HepG2 (cell line): Measurements from ENCODE around the gene SEMA4A. TPM values are rescaled to one million over a fixed set of nuclear protein-coding genes. Genes with fewer than 3 reads are reported as not detected.
A peak's percentile ranks its signal among the peaks of the same experiment; 100 is the strongest.

Experiments
- ADNP ChIP-seq: sonication (generic); formaldehyde crosslinking; IDR thresholded peaks from 2 replicates; pipeline ENCODE4 v1.4.0; 2020; ENCODE audit warnings: missing genetic modification reagents
- BRD4 ChIP-seq: sonication (generic); formaldehyde crosslinking; IDR thresholded peaks from 2 replicates; pipeline ENCODE4 v1.4.0; 2020; ENCODE audit warnings: missing genetic modification reagents
- FIP1L1 ChIP-seq: fragments of 200-400 bp; formaldehyde crosslinking; IDR thresholded peaks from 2 replicates; pipeline ENCODE4 v1.6.1; 2018; ENCODE audit warnings: low read depth, mild to moderate bottlenecking, low read length, moderate library complexity, borderline replicate concordance; ENCODE audit not compliant: insufficient read depth
- HINFP ChIP-seq: sonication (generic); formaldehyde crosslinking; IDR thresholded peaks from 2 replicates; pipeline ENCODE4 v1.4.0; 2020; ENCODE audit warnings: low read depth, mild to moderate bottlenecking, missing genetic modification reagents
- HNRNPK ChIP-seq: fragments of 200-400 bp; formaldehyde crosslinking; IDR thresholded peaks from 2 replicates; pipeline ENCODE4 v1.6.1; 2018; ENCODE audit warnings: low read length, low read depth, moderate library complexity, mild to moderate bottlenecking; ENCODE audit not compliant: poor library complexity, severe bottlenecking
- JUND ChIP-seq: sonication (generic); formaldehyde crosslinking; IDR thresholded peaks from 2 replicates; pipeline ENCODE4 v1.8.0; 2022; ENCODE audit warnings: mild to moderate bottlenecking, missing genetic modification reagents
- LRRFIP1 ChIP-seq: sonication (generic); formaldehyde crosslinking; conservative IDR thresholded peaks from 2 replicates; pipeline ENCODE4 v1.4.0; 2020; ENCODE audit warnings: missing genetic modification reagents
- MYC ChIP-seq: sonication (generic); formaldehyde crosslinking; IDR thresholded peaks from 2 replicates; pipeline ENCODE4 v1.9.0; 2021; ENCODE audit warnings: missing genetic modification reagents, borderline replicate concordance
- ONECUT2 ChIP-seq: sonication (generic); formaldehyde crosslinking; IDR thresholded peaks from 2 replicates; pipeline ENCODE4 v1.4.0; 2020; ENCODE audit warnings: missing genetic modification reagents
- PLSCR1 ChIP-seq: sonication (generic); formaldehyde crosslinking; IDR thresholded peaks from 2 replicates; pipeline ENCODE4 v1.5.0; 2020; ENCODE audit warnings: missing genetic modification reagents, mild to moderate bottlenecking, borderline replicate concordance
- RELA ChIP-seq: sonication (generic); formaldehyde crosslinking; IDR thresholded peaks from 2 replicates; pipeline ENCODE4 v1.4.0; 2020; ENCODE audit warnings: missing genetic modification reagents
- REPIN1 ChIP-seq: sonication (generic); formaldehyde crosslinking; IDR thresholded peaks from 2 replicates; pipeline ENCODE4 v1.8.0; 2022; ENCODE audit warnings: missing genetic modification reagents, low read depth, mild to moderate bottlenecking, borderline replicate concordance
- RORA ChIP-seq: sonication (generic); formaldehyde crosslinking; IDR thresholded peaks from 2 replicates; pipeline ENCODE4 v1.5.0; 2020; ENCODE audit warnings: mild to moderate bottlenecking, missing genetic modification reagents, moderate library complexity
- SMARCE1 ChIP-seq: fragments of 450-650 bp; IDR thresholded peaks from 2 replicates; pipeline ENCODE4 v1.6.1; 2017; ENCODE audit warnings: borderline replicate concordance
- SRSF9 ChIP-seq: fragments of 200-400 bp; formaldehyde crosslinking; IDR thresholded peaks from 2 replicates; pipeline ENCODE4 v1.6.1; 2018; ENCODE audit warnings: borderline replicate concordance, mild to moderate bottlenecking, low read depth, low read length; ENCODE audit not compliant: insufficient read depth, poor library complexity, severe bottlenecking
- TCF7L2 ChIP-seq: IDR thresholded peaks from 2 replicates; pipeline ENCODE4 v1.6.1; 2011; ENCODE audit warnings: mild to moderate bottlenecking, low read depth, low read length, moderate library complexity
- TOPORS ChIP-seq: sonication (generic); formaldehyde crosslinking; IDR thresholded peaks from 2 replicates; pipeline ENCODE4 v1.8.0; 2023; ENCODE audit warnings: mild to moderate bottlenecking, missing genetic modification reagents
- ZFP36 ChIP-seq: fragments of 150-350 bp; IDR thresholded peaks from 2 replicates; pipeline ENCODE4 v1.6.1; 2018; ENCODE audit warnings: borderline replicate concordance, low read length, low read depth; ENCODE audit not compliant: partially characterized antibody
- ZNF251 ChIP-seq: sonication (generic); formaldehyde crosslinking; IDR thresholded peaks from 2 replicates; pipeline ENCODE4 v1.9.0; 2021; ENCODE audit warnings: mild to moderate bottlenecking, missing genetic modification reagents
- ZNF263 ChIP-seq: sonication (generic); formaldehyde crosslinking; IDR thresholded peaks from 2 replicates; pipeline ENCODE4 v1.4.0; 2020; ENCODE audit warnings: missing genetic modification reagents
- ZNF335 ChIP-seq: sonication (generic); formaldehyde crosslinking; IDR thresholded peaks from 2 replicates; pipeline ENCODE4 v1.4.0; 2020; ENCODE audit warnings: missing genetic modification reagents
- ZNF773 ChIP-seq: sonication (generic); formaldehyde crosslinking; IDR thresholded peaks from 2 replicates; pipeline ENCODE4 v1.4.0; 2020; ENCODE audit warnings: missing genetic modification reagents, borderline replicate concordance
- ZNF781 ChIP-seq: sonication (generic); formaldehyde crosslinking; IDR thresholded peaks from 2 replicates; pipeline ENCODE4 v1.5.1; 2020; ENCODE audit warnings: borderline replicate concordance, mild to moderate bottlenecking, missing genetic modification reagents; ENCODE audit errors: not compliant biosample characterization
- polyA plus RNA-seq, 8 experiments: library from polyadenylated mRNA; depleted of rRNA in 3 of 8; stranded (reverse) in 7 of 8; unstranded in 1 of 8; fragments of >200 nt; fragmentation: Illumina TruSeq in 4 of 8; extraction: Trizol in 4 of 8; gene quantifications; 2 replicates each; pipeline versions ENCODE4 v1.2.1 to v1.2.3, GENCODE V29; 2011 to 2016; ENCODE audit warnings: low read depth in 4 of 8, missing spikeins in 1 of 8, mixed read lengths in 1 of 8; ENCODE audit not compliant: insufficient read depth in 1 of 8
- total RNA-seq, 5 experiments: library from RNA; depleted of rRNA; stranded (reverse); fragments of >200 nt; fragmentation: Illumina TruSeq; extraction: Trizol; gene quantifications; 2 replicates each; pipeline ENCODE4 v1.2.3, GENCODE V29; 2016; ENCODE audit warnings: low read depth in 1 of 5
- TF ChIP-seq, protein P1 (sequence below): sonication (generic); formaldehyde crosslinking; IDR thresholded peaks from 2 replicates; pipeline ENCODE4 v1.4.0; 2020; ENCODE audit warnings: missing genetic modification reagents

The SEMA4A gene
- total and polyA plus RNA-seq, 2 of the 13 experiments (the other 11 are each of a cell fraction or from before 2014, with no cell fraction given): 0.09 to 0.20 TPM

GRCh38 chr1:156118177-156118868 is 35.1 kb upstream of the SEMA4A start (continued):
- TF ChIP-seq ZNF335 (CRISPR knock-in tag): no peak
- TF ChIP-seq REPIN1 (CRISPR knock-in tag): no peak
- TF ChIP-seq SMARCE1: no peak
- no peak for TF ChIP-seq BRD4 (CRISPR knock-in tag)
- no peak for TF ChIP-seq ZNF251
- TF ChIP-seq ZNF773 (CRISPR knock-in tag): no peak
- TF ChIP-seq HINFP (CRISPR knock-in tag): 0 out of 2 replicates have a peak, but pooled peaks have one; percentile 17
- TF ChIP-seq JUND (CRISPR knock-in tag): peak; percentile 36; the same call in 1 of the 2 replicates
- no peak for TF ChIP-seq RELA
- no peak for TF ChIP-seq ZFP36
- no peak for TF ChIP-seq LRRFIP1 (CRISPR knock-in tag)
- TF ChIP-seq HNRNPK: no peak
- TF ChIP-seq ONECUT2 (CRISPR knock-in tag): no peak
- no peak for TF ChIP-seq SRSF9
- TF ChIP-seq, protein P1, sequence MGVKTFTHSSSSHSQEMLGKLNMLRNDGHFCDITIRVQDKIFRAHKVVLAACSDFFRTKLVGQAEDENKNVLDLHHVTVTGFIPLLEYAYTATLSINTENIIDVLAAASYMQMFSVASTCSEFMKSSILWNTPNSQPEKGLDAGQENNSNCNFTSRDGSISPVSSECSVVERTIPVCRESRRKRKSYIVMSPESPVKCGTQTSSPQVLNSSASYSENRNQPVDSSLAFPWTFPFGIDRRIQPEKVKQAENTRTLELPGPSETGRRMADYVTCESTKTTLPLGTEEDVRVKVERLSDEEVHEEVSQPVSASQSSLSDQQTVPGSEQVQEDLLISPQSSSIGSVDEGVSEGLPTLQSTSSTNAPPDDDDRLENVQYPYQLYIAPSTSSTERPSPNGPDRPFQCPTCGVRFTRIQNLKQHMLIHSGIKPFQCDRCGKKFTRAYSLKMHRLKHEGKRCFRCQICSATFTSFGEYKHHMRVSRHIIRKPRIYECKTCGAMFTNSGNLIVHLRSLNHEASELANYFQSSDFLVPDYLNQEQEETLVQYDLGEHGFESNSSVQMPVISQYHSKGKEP (CRISPR knock-in tag): no peak
- TF ChIP-seq ZNF263 (CRISPR knock-in tag): no peak
- TF ChIP-seq ADNP (CRISPR knock-in tag): no peak
- TF ChIP-seq FIP1L1: no peak
- TF ChIP-seq RORA: no peak
- TF ChIP-seq TCF7L2: no peak
- peak; percentile 84; the same call in 1 of the 2 replicates for TF ChIP-seq MYC (CRISPR knock-in tag)
- TF ChIP-seq TOPORS: no peak
- no peak for TF ChIP-seq ZNF781 (CRISPR knock-in tag)
- TF ChIP-seq PLSCR1 (CRISPR knock-in tag): no peak
